Fibroblast of lung (primary cell): ENCODE measurements around the gene DDTL.
"Not testable (repeated sequence)": the region's sequence is repeated elsewhere in the genome, so short reads cannot be mapped to it uniquely, and the experiment has no call there.

Source experiments
- CTCF ChIP-seq, 2 donors: IDR thresholded peaks in 1 of 2; conservative IDR thresholded peaks in 1 of 2; 1 replicate in 1 of 2; 2 replicates in 1 of 2; pipeline ENCODE4 v1.5.1; 2011 to 2012; ENCODE audit warnings: low read length in 2 of 2, control low read depth in 1 of 2, inconsistent platforms in 1 of 2, low read depth in 1 of 2, mild to moderate bottlenecking in 1 of 2
- EZH2 ChIP-seq: IDR thresholded peaks from 2 replicates; pipeline ENCODE4 v1.5.1; 2012; ENCODE audit warnings: low read length, control low read depth, mild to moderate bottlenecking; ENCODE audit errors: missing control alignments

- TF ChIP-seq CTCF (conservative IDR thresholded peaks at IDR 0.05 in 1 of 2, IDR thresholded peaks at IDR 0.05 in 1 of 2; ENCODE audit: low read depth in 1 of 2, low read length in 2 of 2); EZH2: not testable (repeated sequence)
These were observed 19.3 kb upstream of the DDTL start for GRCh38 chr22:23947391-23947790.
